Lung (tissue), 12 donors: Measurements from ENCODE around the gene SLC7A8. TPM values are rescaled to one million over a fixed set of nuclear protein-coding genes. Genes with fewer than 3 reads are reported as not detected.

Experiments
- ATAC-seq: fragments of 200-7000 bp; cut with Tn5 transposase; one replicate; pipeline ENCODE4 v1.9.1; 2020; ENCODE audit warnings: moderate number of reproducible peaks; ENCODE audit not compliant: insufficient read depth, low FRiP score
- DNase-seq, 3 donors: peaks; one replicate each; pipeline ENCODE4 v3.0.0-alpha.2; 2013 to 2017
- H3K27ac ChIP-seq, 2 donors: one replicate each; pipeline ENCODE4 v1.5.1; 2013; ENCODE audit warnings: mild to moderate bottlenecking in 2 of 2, moderate library complexity in 2 of 2, control low read depth in 1 of 2, inconsistent platforms in 1 of 2, low read depth in 1 of 2, low read length in 1 of 2
- H3K27me3 ChIP-seq, 3 donors: one replicate each; pipeline ENCODE4 v1.5.1; 2013; ENCODE audit warnings: low read length in 2 of 3; ENCODE audit not compliant: control insufficient read depth in 3 of 3, insufficient read depth in 3 of 3
- H3K36me3 ChIP-seq, 4 donors: one replicate each; pipeline ENCODE4 v1.5.1; 2013; ENCODE audit warnings: low read length in 4 of 4, mild to moderate bottlenecking in 1 of 4, moderate library complexity in 1 of 4; ENCODE audit not compliant: control insufficient read depth in 4 of 4, insufficient read depth in 4 of 4
- H3K4me1 ChIP-seq, 5 donors: one replicate each; pipeline ENCODE4 v1.5.1; 2013; ENCODE audit warnings: low read length in 5 of 5, mild to moderate bottlenecking in 2 of 5, moderate library complexity in 1 of 5; ENCODE audit not compliant: control insufficient read depth in 5 of 5, insufficient read depth in 5 of 5
- H3K4me3 ChIP-seq: one replicate; pipeline ENCODE4 v1.5.1; 2013; ENCODE audit warnings: mild to moderate bottlenecking, control low read depth, moderate library complexity
- H3K9ac ChIP-seq, 2 donors: one replicate each; pipeline ENCODE4 v1.5.1; 2013; ENCODE audit warnings: low read length in 2 of 2, control low read depth in 1 of 2; ENCODE audit not compliant: insufficient read depth in 1 of 2
- H3K9me3 ChIP-seq, 4 donors: one replicate each; pipeline ENCODE4 v1.5.1; 2013; ENCODE audit warnings: low read length in 3 of 4, mild to moderate bottlenecking in 1 of 4, moderate library complexity in 1 of 4; ENCODE audit not compliant: control insufficient read depth in 4 of 4, insufficient read depth in 3 of 4
- WGBS, 2 donors: extraction: QIAGEN DNeasy Blood & Tissue Kit; methylation state at CpG; one replicate each; pipeline ENCODE4 v1.1.7; 2013; 5-methylcytosine and 5-hydroxymethylcytosine counted together
- polyA plus RNA-seq, 2 donors: library from polyadenylated mRNA; stranded (reverse); fragments of 200-250 nt; gene quantifications; one replicate each; pipeline ENCODE4 v1.2.1, GENCODE V29; 2013
- total RNA-seq, 2 donors: library from RNA; depleted of rRNA in 1 of 2; stranded (reverse); fragments of >200 nt in 1 of 2; gene quantifications; one replicate each; pipeline ENCODE4 v1.2.1, GENCODE V29; 2014 to 2021
- TF ChIP-seq, protein P1 (sequence below): IDR thresholded peaks from 2 replicates; pipeline ENCODE4 v1.5.1; 2012; ENCODE audit warnings: mild to moderate bottlenecking; ENCODE audit errors: control extremely low read depth, extremely low read depth
- donor health status: control.
- donor health status: control.
- donor health status: Bipolar disorder and iron deficiency.
- donor health status: healthy.
- donor health status: DM: yes; HTN: yes; CAD: no.

SLC7A8 gene
- total and polyA plus RNA-seq, 4 donors = 28.1 to 74.0 (median 41.9) TPM

GRCh38 chr14:23172574-23172973 lies 10.9 kb downstream of the SLC7A8 start:
- TF ChIP-seq, protein P1, sequence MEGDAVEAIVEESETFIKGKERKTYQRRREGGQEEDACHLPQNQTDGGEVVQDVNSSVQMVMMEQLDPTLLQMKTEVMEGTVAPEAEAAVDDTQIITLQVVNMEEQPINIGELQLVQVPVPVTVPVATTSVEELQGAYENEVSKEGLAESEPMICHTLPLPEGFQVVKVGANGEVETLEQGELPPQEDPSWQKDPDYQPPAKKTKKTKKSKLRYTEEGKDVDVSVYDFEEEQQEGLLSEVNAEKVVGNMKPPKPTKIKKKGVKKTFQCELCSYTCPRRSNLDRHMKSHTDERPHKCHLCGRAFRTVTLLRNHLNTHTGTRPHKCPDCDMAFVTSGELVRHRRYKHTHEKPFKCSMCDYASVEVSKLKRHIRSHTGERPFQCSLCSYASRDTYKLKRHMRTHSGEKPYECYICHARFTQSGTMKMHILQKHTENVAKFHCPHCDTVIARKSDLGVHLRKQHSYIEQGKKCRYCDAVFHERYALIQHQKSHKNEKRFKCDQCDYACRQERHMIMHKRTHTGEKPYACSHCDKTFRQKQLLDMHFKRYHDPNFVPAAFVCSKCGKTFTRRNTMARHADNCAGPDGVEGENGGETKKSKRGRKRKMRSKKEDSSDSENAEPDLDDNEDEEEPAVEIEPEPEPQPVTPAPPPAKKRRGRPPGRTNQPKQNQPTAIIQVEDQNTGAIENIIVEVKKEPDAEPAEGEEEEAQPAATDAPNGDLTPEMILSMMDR = no peak
- WGBS, 2 donors = 74 to 75% methylated on average over 3 of the region's 3 CpGs
- H3K27me3 ChIP-seq = no peaks in the 10 kb centered on the region
- DNase-seq = no peak
- H3K9ac ChIP-seq = no peak overlapping the region
- peak overlapping the region in 1 of 2 donors; percentile 6 for H3K27ac ChIP-seq
- no peaks in the 10 kb centered on the region for H3K9me3 ChIP-seq
- peaks cover 0 to 12% (median 2%) of the 10 kb centered on the region in 4 donors for H3K36me3 ChIP-seq
- no peak overlapping the region for H3K4me3 ChIP-seq
- ATAC-seq = no peak
- H3K4me1 ChIP-seq = peaks cover under 1 to 47% (median 18%) of the 10 kb centered on the region in 5 donors

GRCh38 chr14:23172096-23172495 lies 11.4 kb downstream of the SLC7A8 start:
- peaks cover 0 to 12% (median 2%) of the 10 kb centered on the region in 4 donors for H3K36me3 ChIP-seq
- TF ChIP-seq, protein P1 = no peak

GRCh38 chr14:23171222-23171975 lies 12.1 kb downstream of the SLC7A8 start:
- TF ChIP-seq, protein P1 = no peak
- ATAC-seq = no peak
- Histone ChIP-seq H3K4me3 (no peak overlapping the region), H3K27me3 (no peaks in the 10 kb centered on the region), H3K9me3 (no peaks in the 10 kb centered on the region), H3K9ac (no peak overlapping the region), H3K36me3 (peaks cover 0 to 16% (median 2%) of the 10 kb centered on the region in 4 donors), H3K4me1 (peaks cover 5 to 39% (median 17%) of the 10 kb centered on the region in 5 donors), H3K27ac (peak overlapping the region in 1 of 2 donors; percentile 2)
- peak in 1 of 3 donors; percentile 44 for DNase-seq
- WGBS, 2 donors = 68 to 88% methylated on average over 8 of the region's 8 CpGs

More at GRCh38 chr14:23172096-23172495, 11.4 kb downstream of the SLC7A8 start:
- no peak for ATAC-seq
- no peaks in the 10 kb centered on the region for H3K27me3 ChIP-seq
- WGBS, 2 donors = 87 to 93% methylated on average over 5 of the region's 5 CpGs
- no peak for DNase-seq
- no peak overlapping the region for H3K4me3 ChIP-seq
- H3K27ac ChIP-seq = no peak overlapping the region
- H3K9me3 ChIP-seq = no peaks in the 10 kb centered on the region
- peaks cover 4 to 44% (median 18%) of the 10 kb centered on the region in 5 donors for H3K4me1 ChIP-seq
- H3K9ac ChIP-seq = no peak overlapping the region
